ENCODE data around the gene BFAR.

GRCh38 chr16:14609716-14610115 is 23.0 kb upstream of the BFAR start:
- TF ChIP-seq EP300 (IDR thresholded peaks at IDR 0.05) (no peak), CTCF (IDR thresholded peaks at IDR 0.05) (no peak), POLR2A (IDR thresholded peaks at IDR 0.05) (no peak)

All from suprapubic skin (tissue), 3 donors.